GM18517 (cell line): ENCODE results near the gene CRIP3.
"Not testable (repeated sequence)": the region's sequence is repeated elsewhere in the genome, so short reads cannot be mapped to it uniquely, and the experiment has no call there.

ENCODE experiments used
- ATAC-seq: cut with Tn5 transposase; IDR thresholded peaks from one replicate; pipeline ENCODE4 v1.9.1; 2021; ENCODE audit warnings: mild to moderate bottlenecking, moderate library complexity; ENCODE audit not compliant: unreplicated experiment

The CRIP3 gene, protein sequence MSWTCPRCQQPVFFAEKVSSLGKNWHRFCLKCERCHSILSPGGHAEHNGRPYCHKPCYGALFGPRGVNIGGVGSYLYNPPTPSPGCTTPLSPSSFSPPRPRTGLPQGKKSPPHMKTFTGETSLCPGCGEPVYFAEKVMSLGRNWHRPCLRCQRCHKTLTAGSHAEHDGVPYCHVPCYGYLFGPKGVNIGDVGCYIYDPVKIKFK

GRCh38 chr6:43308101-43308989 is at the start of gene CRIP3:
Gene CRIP3, minus strand, starts transcription at chr6:43308826. Its CDS starts 34 bp downstream, at chr6:43308792.
- peak; percentile 56 for ATAC-seq

DNA sequence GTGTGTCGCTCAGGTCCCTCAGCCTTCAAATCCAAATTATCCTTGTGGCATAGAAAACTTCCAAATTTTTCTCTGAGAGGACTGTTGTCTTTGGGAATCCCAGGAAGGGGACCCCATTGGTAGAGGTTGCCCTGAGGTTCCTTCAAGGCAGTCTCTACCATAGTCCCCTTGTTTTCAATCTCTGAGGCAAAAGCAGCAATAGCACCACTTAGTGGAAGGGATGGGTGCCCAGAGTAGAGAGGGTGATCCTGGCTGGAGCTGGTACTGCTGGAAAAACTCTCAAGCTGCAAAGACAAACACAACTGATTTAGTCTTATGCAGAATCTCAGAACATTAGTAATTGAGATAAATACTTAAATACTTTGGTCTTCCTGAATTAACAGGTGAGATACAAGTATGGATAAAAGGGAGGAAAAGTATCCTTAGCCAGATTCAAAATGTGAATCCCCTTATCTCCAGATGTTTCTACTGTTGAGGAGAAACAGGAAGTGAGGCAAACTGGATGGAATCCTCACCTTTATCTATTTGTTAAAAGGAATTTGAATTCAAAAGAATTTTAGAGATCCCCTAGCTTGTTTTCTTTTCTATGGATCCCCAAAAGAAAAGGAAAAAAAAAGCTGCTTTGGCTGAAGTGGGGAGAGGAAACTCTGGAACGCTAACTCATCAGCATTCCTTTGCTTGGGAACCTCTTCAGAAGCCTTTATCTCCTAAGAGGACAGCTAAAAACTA is 47.4 kb upstream of the CRIP3 start:
- no peak for ATAC-seq

DNA sequence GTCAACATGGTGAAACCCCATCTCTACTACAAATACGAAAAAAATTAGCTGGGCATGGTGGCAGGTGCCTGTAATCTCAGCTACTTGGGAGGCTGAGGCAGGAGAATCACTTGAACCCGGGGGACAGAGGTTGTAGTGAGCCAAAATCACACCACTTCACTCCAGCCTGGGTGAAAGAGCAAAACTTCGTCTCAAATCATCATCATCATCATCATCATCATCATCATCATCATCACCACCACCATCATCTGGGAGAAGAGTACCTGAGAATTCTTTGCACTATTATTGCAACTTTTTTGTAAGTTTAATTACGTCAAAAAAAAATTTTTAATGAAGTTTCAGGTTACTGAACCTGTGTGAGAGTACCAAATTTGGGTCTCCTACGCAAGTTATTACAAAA is 43.3 kb upstream of the CRIP3 start:
- not testable (repeated sequence) for ATAC-seq

GRCh38 chr6:43347444-43347843 is 38.8 kb upstream of the CRIP3 start:
- no peak for ATAC-seq

DNA sequence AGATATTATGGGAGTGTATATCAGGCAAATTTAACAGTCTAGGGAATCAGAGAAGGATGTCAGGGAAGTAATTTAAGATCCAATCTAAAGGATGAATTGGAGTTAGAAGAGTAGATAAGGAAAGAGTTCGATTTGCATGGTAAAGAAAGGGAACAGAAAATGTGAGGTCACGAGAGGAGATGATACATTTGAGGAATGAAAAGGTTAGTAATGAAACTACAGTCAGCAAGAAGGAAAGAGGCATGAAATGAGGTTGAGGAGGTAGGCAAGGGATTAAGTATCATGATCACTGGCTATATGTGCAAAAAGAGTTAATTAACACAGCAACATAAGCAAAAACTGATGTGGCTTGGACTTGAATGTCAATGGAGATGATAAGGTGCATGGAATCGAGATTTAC is 38.4 kb upstream of the CRIP3 start:
- ATAC-seq, result no peak

DNA sequence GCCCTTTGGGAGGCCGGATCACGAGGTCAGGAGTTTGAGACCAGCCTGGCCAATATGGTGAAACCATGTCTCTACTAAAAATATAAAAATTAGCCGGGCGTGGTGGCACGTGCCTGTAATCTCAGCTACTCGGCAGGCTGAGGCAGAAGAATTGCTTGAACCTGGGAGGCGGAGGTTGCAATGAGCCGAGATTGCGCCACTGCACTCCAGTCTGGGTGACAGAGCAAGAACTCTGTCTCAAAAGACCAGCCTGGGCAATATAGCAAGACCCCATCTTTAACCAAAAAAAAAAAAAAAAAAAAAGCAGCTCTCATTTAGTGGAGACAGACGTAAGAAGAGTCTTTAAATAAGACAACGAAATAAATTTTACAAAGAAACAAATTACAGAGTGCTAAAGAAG is 37.6 kb upstream of the CRIP3 start:
- ATAC-seq, result not testable (repeated sequence)

DNA sequence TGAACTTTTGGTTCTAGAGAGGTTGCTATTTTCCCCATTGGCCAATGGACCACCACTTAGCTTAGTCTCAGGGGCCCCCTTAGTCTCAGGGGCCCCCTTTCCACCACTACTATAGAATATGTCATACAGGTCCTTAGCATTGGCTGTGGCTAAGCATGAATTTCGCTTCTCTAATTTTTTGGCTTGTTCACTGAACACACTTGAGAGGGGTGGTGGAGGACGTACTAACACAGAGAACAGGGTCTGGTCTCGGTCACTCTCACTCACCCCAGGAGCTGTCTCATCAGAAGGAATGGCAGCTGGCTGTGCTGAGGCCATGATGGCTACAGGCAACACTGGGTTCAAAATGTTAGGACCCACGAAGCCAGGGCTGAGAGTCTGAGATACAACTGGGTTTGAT is 30.5 kb upstream of the CRIP3 start:
- ATAC-seq, result peak; percentile 69

DNA sequence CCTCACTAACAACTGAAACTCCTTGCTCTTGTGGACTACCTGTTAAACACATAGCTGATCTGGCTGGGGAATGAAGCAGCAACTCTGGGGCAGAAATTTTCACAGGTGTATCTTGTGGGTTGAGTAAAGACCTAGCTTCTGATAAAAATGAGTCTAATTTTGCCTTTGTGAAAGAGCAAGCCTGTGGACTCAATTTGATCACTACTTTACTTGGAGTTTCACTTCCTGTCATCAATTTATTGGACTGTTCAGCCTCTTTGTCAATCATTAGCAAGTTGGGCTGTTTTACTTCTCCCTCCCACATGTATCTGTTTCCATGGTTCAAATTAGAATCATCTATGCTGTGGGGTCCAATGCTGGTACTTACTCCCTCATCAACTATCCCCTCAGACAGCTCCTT is 29.6 kb upstream of the CRIP3 start:
- ATAC-seq, result peak; percentile 64

GRCh38 chr6:43336382-43336781 is 27.8 kb upstream of the CRIP3 start:
- ATAC-seq, result no peak

DNA sequence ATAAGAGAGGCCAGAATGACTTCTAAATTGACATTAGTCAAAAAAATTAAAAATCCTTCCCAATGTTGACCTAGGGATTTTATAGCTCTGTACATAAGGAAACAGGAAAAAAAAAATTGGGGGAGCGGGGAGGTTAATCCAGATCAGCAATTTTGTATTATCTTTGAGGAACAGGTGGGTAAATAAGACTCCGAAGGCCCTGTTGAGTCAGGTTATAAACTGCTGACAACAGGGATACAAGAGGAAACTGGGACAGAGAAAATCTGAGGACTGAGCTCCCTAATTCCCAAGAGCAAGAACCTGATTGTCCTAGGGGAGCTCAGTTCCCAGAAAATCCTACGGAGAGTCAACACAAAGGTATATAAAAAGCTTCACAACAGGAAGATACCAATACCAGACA is 26.8 kb upstream of the CRIP3 start:
- ATAC-seq, result no peak

- no peak for ATAC-seq
Observed at GRCh38 chr6:43334466-43335095, 26.0 kb upstream of the CRIP3 start.

GRCh38 chr6:43331891-43332290 is 23.3 kb upstream of the CRIP3 start:
- ATAC-seq, result no peak

GRCh38 chr6:43331470-43331869 is 22.8 kb upstream of the CRIP3 start:
- no peak for ATAC-seq

DNA sequence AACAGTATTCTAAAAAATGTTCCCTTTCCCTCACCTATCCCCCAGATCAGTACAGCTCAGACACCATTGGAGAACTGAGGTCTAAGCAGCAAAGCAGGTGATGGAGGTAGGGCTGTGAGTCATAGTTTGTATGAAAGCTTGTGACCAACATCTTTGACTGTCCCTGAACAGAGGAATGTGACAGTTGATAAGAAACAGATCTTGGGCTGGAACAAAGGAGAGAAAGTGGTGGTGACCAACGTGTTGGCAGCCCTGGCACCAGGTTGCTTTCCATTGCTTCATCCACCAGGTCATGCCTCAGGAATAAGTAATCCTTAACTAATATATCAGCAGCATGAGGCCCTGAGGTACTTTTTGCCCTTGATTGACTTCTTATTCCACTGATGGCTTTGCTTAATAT is 19.9 kb upstream of the CRIP3 start:
- no peak for ATAC-seq

DNA sequence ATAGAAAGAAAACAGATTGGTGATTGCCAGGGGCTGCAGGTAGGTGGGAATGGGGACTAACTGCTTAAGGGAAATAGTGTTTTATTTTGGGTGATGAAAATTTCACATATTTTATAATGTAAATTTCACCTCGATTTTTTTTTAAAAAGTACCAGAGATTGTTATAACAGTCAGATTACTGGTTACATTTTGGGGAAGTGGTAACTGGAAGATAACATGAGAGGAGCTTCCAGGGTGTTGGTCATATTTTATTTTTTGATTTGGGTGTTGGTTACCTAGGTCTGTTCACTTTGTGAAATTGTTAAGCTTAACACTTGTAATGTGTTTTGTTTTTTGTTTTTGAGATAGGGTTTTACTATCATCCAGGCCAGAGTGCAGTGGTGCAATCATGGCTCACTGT is 17.2 kb upstream of the CRIP3 start:
- ATAC-seq, result no peak

GRCh38 chr6:43318011-43318410 is 9.4 kb upstream of the CRIP3 start:
- ATAC-seq, result no peak

GRCh38 chr6:43313813-43314212 is 5.2 kb upstream of the CRIP3 start:
- ATAC-seq, result no peak

DNA sequence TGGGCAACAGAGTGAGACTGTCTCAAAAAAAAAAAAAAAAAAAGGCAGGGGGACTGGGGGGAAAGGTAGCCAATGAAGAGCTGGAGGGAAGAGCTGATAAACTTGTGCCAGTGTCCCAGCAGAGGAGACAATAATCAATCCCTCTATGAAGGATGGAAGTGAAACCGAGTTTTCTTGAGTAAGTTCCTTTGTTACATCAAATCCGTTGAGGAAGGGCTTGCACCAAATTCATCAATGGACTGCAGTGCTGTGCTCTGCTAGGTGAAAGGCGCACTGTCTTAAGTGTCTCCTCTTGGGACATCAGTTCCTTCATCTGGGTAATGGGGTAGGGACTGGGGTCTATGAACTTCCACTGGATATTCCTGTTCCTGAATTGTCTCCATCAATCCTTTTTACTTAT is 3.0 kb upstream of the CRIP3 start:
- no peak for ATAC-seq

GRCh38 chr6:43310624-43311023 is 2.0 kb upstream of the CRIP3 start:
- ATAC-seq, result no peak

DNA sequence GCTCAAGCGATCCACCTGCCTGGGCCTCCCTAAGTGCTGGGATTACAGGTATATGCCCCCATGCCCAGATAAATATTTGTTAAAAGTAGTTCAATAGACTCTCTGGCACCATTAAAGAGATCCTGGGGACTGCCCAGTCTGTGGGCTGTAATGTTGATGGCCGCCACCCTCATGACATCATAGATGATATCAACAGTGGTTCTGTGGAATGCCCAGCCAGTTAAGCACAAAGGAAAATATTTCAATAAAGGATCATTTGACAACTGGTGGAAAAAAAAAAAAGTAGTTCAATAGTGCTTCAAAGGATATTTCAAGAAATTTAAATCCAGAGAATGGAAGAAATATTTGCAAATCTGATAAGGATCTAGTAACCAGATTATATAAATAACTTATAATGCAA is 1.5 kb upstream of the CRIP3 start:
- ATAC-seq, result no peak

- no peak for ATAC-seq
Observed at GRCh38 chr6:43308990-43309477, 408 bp upstream of the CRIP3 start.
